ENCODE results near the gene MED13L. TPM values are rescaled to one million over a fixed set of nuclear protein-coding genes. Genes with fewer than 3 reads are reported as not detected.

The MED13L gene
- total and polyA plus RNA-seq, 2 of the 8 experiments (the other 6 are each of a cell fraction or from before 2014, with no cell fraction given): 15.9 to 51.7 TPM

- H3K23ac ChIP-seq (ENCODE audit: insufficient read length): no peak overlapping the region
Observed at GRCh38 chr12:115930336-115930735, 347.2 kb downstream of the MED13L start.

More at GRCh38 chr12:115930336-115930735, 347.2 kb downstream of the MED13L start:
- POLR2A ChIA-PET (ENCODE audit: partially characterized antibody): no interaction called here
- Histone ChIP-seq H3K9me3 (ENCODE audit: insufficient read depth in 2 of 2, low read depth in 1 of 2, low read length in 1 of 2) (no peaks in the 10 kb centered on the region), H4K5ac (ENCODE audit: insufficient read length, low read depth, low read length) (no peak overlapping the region), H3K4me1 (replicated peaks in 1 of 4; ENCODE audit: control insufficient read depth in 3 of 4, insufficient read depth in 4 of 4, low read length in 3 of 4) (no peaks in the 10 kb centered on the region), H3K27me3 (replicated peaks in 1 of 4; ENCODE audit: control insufficient read depth in 3 of 4, extremely low read depth in 1 of 4, insufficient read depth in 3 of 4, low read length in 3 of 4) (no peaks in the 10 kb centered on the region), H3K79me2 (ENCODE audit: control insufficient read depth in 1 of 2, insufficient read depth in 2 of 2, low read length in 2 of 2) (no peaks in the 10 kb centered on the region), H2BK15ac (ENCODE audit: low read length) (no peak overlapping the region), H2BK12ac (ENCODE audit: low read depth, low read length) (no peak overlapping the region), H4K20me1 (replicated peaks in 1 of 2; ENCODE audit: control insufficient read depth in 1 of 2, insufficient read depth in 2 of 2, low read length in 2 of 2) (no peaks in the 10 kb centered on the region), H3K27ac (ENCODE audit: low read depth, low read length) (no peak overlapping the region), H4K91ac (replicated peaks; ENCODE audit: insufficient read length, low read length) (no peak overlapping the region), H3K4me3 (ENCODE audit: extremely low read depth in 1 of 4, insufficient read depth in 2 of 4, low read depth in 3 of 4, low read length in 4 of 4) (no peak overlapping the region), H3K14ac (ENCODE audit: insufficient read length) (no peak overlapping the region), H3K56ac (replicated peaks; ENCODE audit: insufficient read length, low read depth, low read length) (no peak overlapping the region), H2BK120ac (replicated peaks; ENCODE audit: low read depth, low read length) (no peak overlapping the region), H3K9ac (replicated peaks in 1 of 4; ENCODE audit: extremely low read depth in 1 of 4, low read depth in 3 of 4, low read length in 3 of 4) (no peak overlapping the region), H3K4me2 (ENCODE audit: insufficient read depth in 1 of 2, low read depth in 2 of 2, low read length in 2 of 2) (no peak overlapping the region), H3K79me1 (ENCODE audit: low read depth, low read length) (no peaks in the 10 kb centered on the region), H2BK20ac (ENCODE audit: low read length) (no peak overlapping the region), H3K4ac (replicated peaks; ENCODE audit: insufficient read length, low read depth, low read length) (no peak overlapping the region), H4K8ac (ENCODE audit: extremely low read depth, insufficient read depth, low read length) (no peak overlapping the region), H2AFZ (ENCODE audit: low read length) (no peak overlapping the region), H3K23me2 (ENCODE audit: low read depth, low read length) (no peaks in the 10 kb centered on the region), H3K18ac (ENCODE audit: extremely low read depth, low read length) (no peak overlapping the region), H2AK5ac (ENCODE audit: low read depth, low read length) (no peak overlapping the region), H3K36me3 (ENCODE audit: control insufficient read depth in 2 of 4, insufficient read depth in 4 of 4, low read length in 3 of 4) (no peaks in the 10 kb centered on the region), H2BK5ac (ENCODE audit: low read depth, low read length) (no peak overlapping the region)
- DNase-seq (ENCODE audit: low read depth in 1 of 2, low spot score in 2 of 2) (no peak), FAIRE-seq (no peak)
- WGBS, 2 experiments (ENCODE audit: extremely low coverage in 1 of 2, insufficient coverage in 1 of 2, insufficient read length in 1 of 2, insufficient replicate concordance in 2 of 2, low coverage in 1 of 2, low lambda C conversion rate in 2 of 2, missing lambda C conversion rate in 1 of 2): 95% methylated on average over 5 of the region's 5 CpGs; no CpG with 5 or more reads in 1 of the 2 experiments
- TF ChIP-seq CTBP2 (IDR thresholded peaks at IDR 0.05; ENCODE audit: borderline replicate concordance, insufficient read depth, insufficient read length, low read length): no peak
- TF ChIP-seq CHD2 (IDR thresholded peaks at IDR 0.05; ENCODE audit: low read length): no peak
- TF ChIP-seq SRF (IDR thresholded peaks at IDR 0.05; ENCODE audit: low read depth, low read length): no peak
- no peak for TF ChIP-seq FOSL1 (IDR thresholded peaks at IDR 0.05; ENCODE audit: insufficient read depth, low read depth, low read length)
- TF ChIP-seq SAP30 (IDR thresholded peaks at IDR 0.05; ENCODE audit: insufficient read depth, insufficient replicate concordance, low read length): no peak
- no peak for TF ChIP-seq KDM5A (IDR thresholded peaks at IDR 0.05; ENCODE audit: low read length)
- TF ChIP-seq PHF8 (conservative IDR thresholded peaks at IDR 0.05; ENCODE audit: low read depth, low read length): no peak
- TF ChIP-seq, protein P1, sequence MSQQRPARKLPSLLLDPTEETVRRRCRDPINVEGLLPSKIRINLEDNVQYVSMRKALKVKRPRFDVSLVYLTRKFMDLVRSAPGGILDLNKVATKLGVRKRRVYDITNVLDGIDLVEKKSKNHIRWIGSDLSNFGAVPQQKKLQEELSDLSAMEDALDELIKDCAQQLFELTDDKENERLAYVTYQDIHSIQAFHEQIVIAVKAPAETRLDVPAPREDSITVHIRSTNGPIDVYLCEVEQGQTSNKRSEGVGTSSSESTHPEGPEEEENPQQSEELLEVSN (IDR thresholded peaks at IDR 0.05): no peak
- no peak for TF ChIP-seq SP2 (IDR thresholded peaks at IDR 0.05; ENCODE audit: low read length)
- CTCF ChIA-PET (ENCODE audit: partially characterized antibody): interaction anchor here (0.7 to 0.9 kb wide), 2 partner anchors 16 to 58 kb away, joined by 3 to 4 read pairs; no protein-coding TSS in a partner anchor
